ENCODE measurements around the gene CPM.
"Not testable (repeated sequence)": the region's sequence is repeated elsewhere in the genome, so short reads cannot be mapped to it uniquely, and the experiment has no call there.

Gene CPM

GRCh38 chr12:68831751-68832503 is 101.0 kb downstream of the CPM start:
- Histone ChIP-seq H3K36me3 (ENCODE audit: control insufficient read depth, low read depth, low read length) (peaks cover 41% of the 10 kb centered on the region), H3K9ac (ENCODE audit: low read length) (no peak overlapping the region), H3K9me3 (ENCODE audit: control insufficient read depth, low read depth, low read length) (no peaks in the 10 kb centered on the region), H3K4me3 (ENCODE audit: low read length) (no peak overlapping the region), H3K4me1 (ENCODE audit: control insufficient read depth, low read depth, low read length) (peaks cover 5% of the 10 kb centered on the region), H3K27ac (ENCODE audit: low read length) (no peak overlapping the region), H3K27me3 (ENCODE audit: control insufficient read depth, insufficient read depth, low read length) (no peaks in the 10 kb centered on the region)

GRCh38 chr12:68831272-68831671 is 101.7 kb downstream of the CPM start:
- Histone ChIP-seq H3K27me3 (ENCODE audit: control insufficient read depth, insufficient read depth, low read length) (no peaks in the 10 kb centered on the region), H3K4me1 (ENCODE audit: control insufficient read depth, low read depth, low read length) (peaks cover 5% of the 10 kb centered on the region), H3K9me3 (ENCODE audit: control insufficient read depth, low read depth, low read length) (no peaks in the 10 kb centered on the region), H3K4me3 (ENCODE audit: low read length) (no peak overlapping the region), H3K36me3 (ENCODE audit: control insufficient read depth, low read depth, low read length) (peaks cover 37% of the 10 kb centered on the region), H3K9ac (ENCODE audit: low read length) (no peak overlapping the region), H3K27ac (ENCODE audit: low read length) (no peak overlapping the region)

- Histone ChIP-seq H3K4me3 (ENCODE audit: low read length) (no peak overlapping the region), H3K9ac (ENCODE audit: low read length) (no peak overlapping the region), H3K36me3 (ENCODE audit: control insufficient read depth, low read depth, low read length) (peaks cover 56% of the 10 kb centered on the region), H3K4me1 (ENCODE audit: control insufficient read depth, low read depth, low read length) (no peaks in the 10 kb centered on the region), H3K27ac (ENCODE audit: low read length) (no peak overlapping the region), H3K27me3 (ENCODE audit: control insufficient read depth, insufficient read depth, low read length) (no peaks in the 10 kb centered on the region), H3K9me3 (ENCODE audit: control insufficient read depth, low read depth, low read length) (no peaks in the 10 kb centered on the region)
These were observed 104.3 kb downstream of the CPM start for GRCh38 chr12:68828672-68829068.

GRCh38 chr12:68827895-68828671 is 104.9 kb downstream of the CPM start:
- no peaks in the 10 kb centered on the region for H3K27me3 ChIP-seq (ENCODE audit: control insufficient read depth, insufficient read depth, low read length)
- no peaks in the 10 kb centered on the region for H3K9me3 ChIP-seq (ENCODE audit: control insufficient read depth, low read depth, low read length)
- H3K9ac ChIP-seq (ENCODE audit: low read length), result no peak overlapping the region
- no peak overlapping the region for H3K4me3 ChIP-seq (ENCODE audit: low read length)
- H3K4me1 ChIP-seq (ENCODE audit: control insufficient read depth, low read depth, low read length), result no peaks in the 10 kb centered on the region
- no peak overlapping the region for H3K27ac ChIP-seq (ENCODE audit: low read length)
- H3K36me3 ChIP-seq (ENCODE audit: control insufficient read depth, low read depth, low read length), result peaks cover 62% of the 10 kb centered on the region

GRCh38 chr12:68825569-68826217 is 107.3 kb downstream of the CPM start:
- Histone ChIP-seq H3K9ac (ENCODE audit: low read length) (no peak overlapping the region), H3K4me3 (ENCODE audit: low read length) (no peak overlapping the region), H3K27me3 (ENCODE audit: control insufficient read depth, insufficient read depth, low read length) (no peaks in the 10 kb centered on the region), H3K4me1 (ENCODE audit: control insufficient read depth, low read depth, low read length) (no peaks in the 10 kb centered on the region), H3K27ac (ENCODE audit: low read length) (no peak overlapping the region), H3K9me3 (ENCODE audit: control insufficient read depth, low read depth, low read length) (no peaks in the 10 kb centered on the region), H3K36me3 (ENCODE audit: control insufficient read depth, low read depth, low read length) (peaks cover 77% of the 10 kb centered on the region)

DNA sequence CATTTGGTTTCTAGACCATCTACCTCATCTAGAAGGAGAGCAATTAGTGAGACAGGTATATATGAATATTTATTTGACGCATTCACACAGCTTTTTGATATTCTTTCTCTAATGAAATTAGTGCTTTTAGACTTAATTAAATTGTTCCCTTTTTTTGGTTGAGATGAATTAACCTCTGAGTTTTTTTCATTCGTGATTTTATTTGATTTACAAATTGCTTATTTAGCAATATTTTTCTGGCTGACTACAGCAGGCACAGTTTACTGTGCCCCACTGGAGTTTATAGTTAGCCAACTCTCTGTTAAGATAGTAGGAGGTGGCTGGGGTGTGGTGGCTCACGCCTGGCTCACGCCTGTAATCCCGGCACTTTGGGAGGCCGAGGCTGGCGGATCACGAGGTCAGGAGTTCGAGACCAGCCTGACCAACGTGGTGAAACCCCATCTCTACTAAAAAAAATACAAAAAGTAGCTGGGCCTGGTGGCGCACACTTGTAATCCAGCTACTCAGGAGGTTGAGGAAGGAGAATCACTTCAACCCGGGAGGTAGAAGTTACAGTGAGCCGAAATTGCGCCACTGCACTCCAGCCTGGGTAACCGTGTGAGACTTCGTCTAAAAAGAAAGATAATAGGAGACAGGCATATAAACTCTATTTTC is 108.2 kb downstream of the CPM start:
- Histone ChIP-seq H3K9ac (ENCODE audit: low read length) (no peak overlapping the region), H3K36me3 (ENCODE audit: control insufficient read depth, low read depth, low read length) (peaks cover 86% of the 10 kb centered on the region), H3K4me1 (ENCODE audit: control insufficient read depth, low read depth, low read length) (no peaks in the 10 kb centered on the region), H3K9me3 (ENCODE audit: control insufficient read depth, low read depth, low read length) (no peaks in the 10 kb centered on the region), H3K27me3 (ENCODE audit: control insufficient read depth, insufficient read depth, low read length) (no peaks in the 10 kb centered on the region), H3K27ac (ENCODE audit: low read length) (no peak overlapping the region), H3K4me3 (ENCODE audit: low read length) (no peak overlapping the region)

- Histone ChIP-seq H3K9ac (ENCODE audit: low read length) (no peak overlapping the region), H3K36me3 (ENCODE audit: control insufficient read depth, low read depth, low read length) (peaks cover 92% of the 10 kb centered on the region), H3K4me1 (ENCODE audit: control insufficient read depth, low read depth, low read length) (no peaks in the 10 kb centered on the region), H3K27ac (ENCODE audit: low read length) (no peak overlapping the region), H3K4me3 (ENCODE audit: low read length) (no peak overlapping the region), H3K27me3 (ENCODE audit: control insufficient read depth, insufficient read depth, low read length) (no peaks in the 10 kb centered on the region), H3K9me3 (ENCODE audit: control insufficient read depth, low read depth, low read length) (no peaks in the 10 kb centered on the region)
These were observed 108.8 kb downstream of the CPM start for GRCh38 chr12:68824131-68824530.

DNA sequence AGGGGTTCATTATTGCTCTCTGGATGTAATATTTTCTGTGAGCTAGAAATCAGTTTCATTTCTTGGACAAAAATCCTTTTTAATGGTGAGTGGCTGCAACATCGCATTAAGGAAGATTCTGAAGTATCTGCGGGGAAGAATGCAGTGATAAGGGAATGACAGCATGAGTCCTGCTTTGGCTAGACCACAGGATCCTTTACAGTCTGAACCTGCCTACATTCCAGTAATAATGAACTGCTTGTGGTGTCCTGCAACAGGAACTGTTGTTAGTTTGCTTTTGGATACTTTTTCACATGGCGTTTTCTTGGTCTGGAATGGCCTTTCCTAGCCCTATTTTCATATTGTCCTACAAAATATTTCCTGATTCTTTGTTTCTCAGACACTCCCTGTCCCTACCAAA is 109.3 kb downstream of the CPM start:
- Histone ChIP-seq H3K4me1 (ENCODE audit: control insufficient read depth, low read depth, low read length) (no peaks in the 10 kb centered on the region), H3K27ac (ENCODE audit: low read length) (no peak overlapping the region), H3K9me3 (ENCODE audit: control insufficient read depth, low read depth, low read length) (no peaks in the 10 kb centered on the region), H3K36me3 (ENCODE audit: control insufficient read depth, low read depth, low read length) (peaks cover 93% of the 10 kb centered on the region), H3K9ac (ENCODE audit: low read length) (no peak overlapping the region), H3K27me3 (ENCODE audit: control insufficient read depth, insufficient read depth, low read length) (no peaks in the 10 kb centered on the region), H3K4me3 (ENCODE audit: low read length) (no peak overlapping the region)

DNA sequence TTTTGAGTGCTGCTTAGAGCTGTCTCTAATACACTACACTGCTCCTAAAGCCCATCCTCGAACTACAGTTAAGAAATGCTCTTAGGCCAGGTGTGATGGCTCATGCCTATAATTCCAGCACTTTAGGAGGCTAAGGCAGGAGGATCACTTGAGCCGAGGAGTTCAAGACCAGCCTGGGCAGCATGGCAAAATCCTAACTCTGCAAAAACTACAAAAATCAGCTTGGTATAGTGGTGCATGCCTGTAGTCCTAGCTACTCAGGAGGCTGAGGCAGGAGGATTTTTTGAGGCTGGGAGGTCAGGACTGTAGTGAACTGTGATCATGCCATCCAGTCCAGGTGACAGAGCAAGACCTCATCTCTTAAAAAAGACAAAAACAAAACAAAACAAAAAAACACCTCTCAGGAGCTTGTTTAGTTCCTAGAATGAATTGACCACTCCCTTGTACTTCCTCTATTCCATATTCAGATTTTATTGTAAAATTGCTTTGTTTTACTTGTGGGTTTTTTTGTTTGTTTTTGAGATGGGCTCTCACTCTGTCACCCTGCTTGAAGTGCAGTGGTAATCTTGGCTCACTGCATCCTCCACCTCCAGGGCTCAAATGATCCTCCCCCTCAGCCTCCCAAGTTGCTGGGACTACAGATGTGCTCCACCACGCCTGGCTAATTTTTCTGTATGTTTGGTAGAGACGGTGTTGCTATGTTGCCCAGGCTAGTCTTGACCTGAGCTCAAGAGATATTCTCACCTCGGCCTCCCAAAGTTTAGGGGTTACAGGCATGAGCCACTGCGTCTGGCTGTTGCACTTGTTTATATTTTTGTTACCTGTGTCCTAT is 111.4 kb downstream of the CPM start:
- peaks cover 87% of the 10 kb centered on the region for H3K36me3 ChIP-seq (ENCODE audit: control insufficient read depth, low read depth, low read length)
- H3K4me1 ChIP-seq (ENCODE audit: control insufficient read depth, low read depth, low read length), result no peaks in the 10 kb centered on the region
- H3K27me3 ChIP-seq (ENCODE audit: control insufficient read depth, insufficient read depth, low read length), result no peaks in the 10 kb centered on the region
- no peak overlapping the region for H3K27ac ChIP-seq (ENCODE audit: low read length)
- H3K4me3 ChIP-seq (ENCODE audit: low read length), result no peak overlapping the region
- no peak overlapping the region for H3K9ac ChIP-seq (ENCODE audit: low read length)
- no peaks in the 10 kb centered on the region for H3K9me3 ChIP-seq (ENCODE audit: control insufficient read depth, low read depth, low read length)

DNA sequence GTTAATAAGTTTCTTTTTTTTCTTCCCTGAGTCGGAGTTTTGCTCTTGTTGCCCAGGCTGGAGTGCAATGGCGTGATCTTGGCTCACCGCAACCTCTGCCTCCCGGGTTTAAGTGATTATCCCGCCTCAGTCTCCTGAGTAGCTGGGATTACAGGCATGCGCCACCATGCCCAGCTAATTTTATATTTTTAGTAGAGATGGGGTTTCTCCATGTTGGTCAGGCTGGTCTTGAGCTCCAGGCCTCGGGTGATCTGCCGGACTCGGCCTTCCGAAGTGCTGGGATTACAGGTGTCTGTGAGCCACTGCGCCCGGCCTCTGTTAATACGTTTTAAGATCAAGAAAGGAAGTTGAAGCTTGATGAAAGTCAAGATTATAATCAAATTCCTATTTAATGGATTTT is 113.5 kb downstream of the CPM start:
- not testable (repeated sequence) for H3K4me3 ChIP-seq (ENCODE audit: low read length); H3K4me1 ChIP-seq (ENCODE audit: control insufficient read depth, low read depth, low read length); H3K9ac ChIP-seq (ENCODE audit: low read length); H3K9me3 ChIP-seq (ENCODE audit: control insufficient read depth, low read depth, low read length); H3K27me3 ChIP-seq (ENCODE audit: control insufficient read depth, insufficient read depth, low read length); H3K27ac ChIP-seq (ENCODE audit: low read length)
- H3K36me3 ChIP-seq (ENCODE audit: control insufficient read depth, low read depth, low read length), result peaks cover 92% of the 10 kb centered on the region

Data from iPS-18a (cell line).